RWPE2 (cell line): ENCODE data around the gene BMERB1.
"Not testable (repeated sequence)": the region's sequence is repeated elsewhere in the genome, so short reads cannot be mapped to it uniquely, and the experiment has no call there.

ENCODE experiments used
- ATAC-seq: fragments of 200-7000 bp; cut with Tn5 transposase; 3 replicates; pipeline ENCODE4 v1.9.1; 2021; ENCODE audit warnings: low read depth
- DNase-seq: peaks from one replicate; pipeline ENCODE4 v3.0.0-alpha.2; 2020; ENCODE audit warnings: low spot score
- H3K27ac ChIP-seq: fragments of 450-650 bp; 2 replicates; pipeline ENCODE4 v1.5.1; 2017; ENCODE audit warnings: mild to moderate bottlenecking; ENCODE audit not compliant: poor library complexity, severe bottlenecking
- H3K27me3 ChIP-seq: fragments of 250-450 bp; sonication (Bioruptor Pico); 2 replicates; pipeline ENCODE4 v1.5.1; 2021; ENCODE audit warnings: mild to moderate bottlenecking, moderate library complexity; ENCODE audit not compliant: insufficient read depth, poor library complexity, severe bottlenecking
- H3K36me3 ChIP-seq: fragments of 250-450 bp; sonication (Bioruptor Pico); 2 replicates; pipeline ENCODE4 v1.5.1; 2020; ENCODE audit warnings: low read depth, mild to moderate bottlenecking, moderate library complexity
- H3K4me1 ChIP-seq: fragments of 250-450 bp; sonication (Bioruptor Pico); 2 replicates; pipeline ENCODE4 v1.5.1; 2021; ENCODE audit warnings: mild to moderate bottlenecking, moderate library complexity; ENCODE audit not compliant: insufficient read depth, poor library complexity, severe bottlenecking
- H3K4me3 ChIP-seq: fragments of 250-450 bp; sonication (Bioruptor Pico); 2 replicates; pipeline ENCODE4 v1.5.1; 2021; ENCODE audit warnings: mild to moderate bottlenecking, moderate library complexity; ENCODE audit not compliant: severe bottlenecking
- H3K9me3 ChIP-seq: fragments of 250-450 bp; sonication (Bioruptor Pico); 2 replicates; pipeline ENCODE4 v1.5.1; 2021; ENCODE audit warnings: mild to moderate bottlenecking, moderate library complexity; ENCODE audit not compliant: severe bottlenecking
- TF ChIP-seq, protein P1 (sequence below): fragments of 450-650 bp; IDR thresholded peaks from one replicate; pipeline ENCODE4 v1.5.1; 2017; ENCODE audit warnings: mild to moderate bottlenecking, moderate library complexity; ENCODE audit not compliant: poor library complexity, severe bottlenecking

BMERB1 gene

GRCh38 chr16:15559176-15559575, 124.8 kb downstream of the BMERB1 start:
- H3K4me3 ChIP-seq = no peak overlapping the region
- H3K4me1 ChIP-seq = no peaks in the 10 kb centered on the region
- DNase-seq (no peak), ATAC-seq (no peak)
- H3K27me3 ChIP-seq = no peaks in the 10 kb centered on the region
- no peaks in the 10 kb centered on the region for H3K9me3 ChIP-seq
- no peaks in the 10 kb centered on the region for H3K36me3 ChIP-seq
- no peak overlapping the region for H3K27ac ChIP-seq
- TF ChIP-seq, protein P1, sequence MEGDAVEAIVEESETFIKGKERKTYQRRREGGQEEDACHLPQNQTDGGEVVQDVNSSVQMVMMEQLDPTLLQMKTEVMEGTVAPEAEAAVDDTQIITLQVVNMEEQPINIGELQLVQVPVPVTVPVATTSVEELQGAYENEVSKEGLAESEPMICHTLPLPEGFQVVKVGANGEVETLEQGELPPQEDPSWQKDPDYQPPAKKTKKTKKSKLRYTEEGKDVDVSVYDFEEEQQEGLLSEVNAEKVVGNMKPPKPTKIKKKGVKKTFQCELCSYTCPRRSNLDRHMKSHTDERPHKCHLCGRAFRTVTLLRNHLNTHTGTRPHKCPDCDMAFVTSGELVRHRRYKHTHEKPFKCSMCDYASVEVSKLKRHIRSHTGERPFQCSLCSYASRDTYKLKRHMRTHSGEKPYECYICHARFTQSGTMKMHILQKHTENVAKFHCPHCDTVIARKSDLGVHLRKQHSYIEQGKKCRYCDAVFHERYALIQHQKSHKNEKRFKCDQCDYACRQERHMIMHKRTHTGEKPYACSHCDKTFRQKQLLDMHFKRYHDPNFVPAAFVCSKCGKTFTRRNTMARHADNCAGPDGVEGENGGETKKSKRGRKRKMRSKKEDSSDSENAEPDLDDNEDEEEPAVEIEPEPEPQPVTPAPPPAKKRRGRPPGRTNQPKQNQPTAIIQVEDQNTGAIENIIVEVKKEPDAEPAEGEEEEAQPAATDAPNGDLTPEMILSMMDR = no peak

DNA sequence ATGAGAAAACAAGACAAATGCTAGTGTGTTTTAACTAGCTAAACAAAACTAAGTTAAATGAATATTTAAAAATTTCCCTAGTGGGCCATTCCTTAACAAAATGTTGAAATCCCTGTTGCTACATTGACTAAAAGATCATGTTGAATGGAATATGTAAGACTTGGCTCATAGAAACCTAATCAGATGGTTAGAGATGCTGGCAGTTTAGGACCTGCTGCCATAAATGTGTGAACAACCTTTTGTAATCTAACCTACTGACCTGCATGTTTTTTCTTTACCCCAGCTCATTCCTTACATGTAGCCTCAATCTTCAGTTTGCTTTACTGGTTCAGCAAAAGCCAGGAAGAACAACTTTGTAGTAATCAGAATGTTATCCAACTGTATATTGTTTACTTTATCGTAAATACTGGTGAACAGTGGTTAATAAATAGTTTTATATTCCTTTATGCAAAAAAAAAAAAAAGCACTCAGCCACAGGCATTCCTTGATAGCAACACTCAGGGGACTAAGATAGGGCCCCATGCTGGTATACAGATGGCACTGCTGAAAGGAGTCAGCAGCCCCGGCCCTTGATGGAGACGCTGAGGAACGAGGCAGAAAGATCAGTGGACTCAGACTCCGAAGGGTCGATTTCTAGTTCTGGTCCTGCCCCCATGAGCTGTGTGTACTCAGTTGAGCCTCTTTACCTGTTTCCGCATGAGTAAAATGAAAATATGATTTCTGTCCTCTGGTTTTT, 130.4 kb downstream of the BMERB1 start:
- no peaks in the 10 kb centered on the region for H3K36me3 ChIP-seq
- no peaks in the 10 kb centered on the region for H3K4me1 ChIP-seq
- H3K27me3 ChIP-seq = no peaks in the 10 kb centered on the region
- H3K9me3 ChIP-seq = no peaks in the 10 kb centered on the region
- ATAC-seq (no peak), DNase-seq (no peak)
- TF ChIP-seq, protein P1 = no peak
- no peak overlapping the region for H3K4me3 ChIP-seq
- no peak overlapping the region for H3K27ac ChIP-seq

GRCh38 chr16:15566095-15566494, 131.7 kb downstream of the BMERB1 start:
- DNase-seq = no peak
- H3K4me3 ChIP-seq = no peak overlapping the region
- no peaks in the 10 kb centered on the region for H3K9me3 ChIP-seq
- no peak overlapping the region for H3K27ac ChIP-seq
- no peaks in the 10 kb centered on the region for H3K27me3 ChIP-seq
- TF ChIP-seq, protein P1 = no peak
- no peak for ATAC-seq
- no peaks in the 10 kb centered on the region for H3K36me3 ChIP-seq
- no peaks in the 10 kb centered on the region for H3K4me1 ChIP-seq

- Histone ChIP-seq H3K36me3 (no peaks in the 10 kb centered on the region), H3K27me3 (no peaks in the 10 kb centered on the region), H3K27ac (no peak overlapping the region), H3K9me3 (no peaks in the 10 kb centered on the region), H3K4me3 (no peak overlapping the region), H3K4me1 (peaks cover 10% of the 10 kb centered on the region)
- TF ChIP-seq, protein P1 = no peak
- no peak for DNase-seq
- ATAC-seq = no peak
These were observed 133.4 kb downstream of the BMERB1 start for GRCh38 chr16:15567823-15568222.

- not testable (repeated sequence) for DNase-seq, H3K4me3 ChIP-seq, H3K27ac ChIP-seq, H3K9me3 ChIP-seq, H3K27me3 ChIP-seq, ATAC-seq, H3K36me3 ChIP-seq
- H3K4me1 ChIP-seq = peaks cover 20% of the 10 kb centered on the region
These were observed 136.3 kb downstream of the BMERB1 start for GRCh38 chr16:15570666-15571065.
